T-helper 2 cell (primary cell): ENCODE results near the gene SLCO3A1.

Experiments
- DNase-seq, 5 experiments: peaks; one replicate each; pipeline versions ENCODE4 v3.0.0 to v3.0.0-alpha.2; 2012 to 2022

The SLCO3A1 gene

GRCh38 chr15:92105611-92106010 is 252.1 kb downstream of the SLCO3A1 start:
- DNase-seq: no peak

- no peak for DNase-seq
Observed at GRCh38 chr15:92107510-92107909, 254.0 kb downstream of the SLCO3A1 start.

- no peak for DNase-seq
Observed at GRCh38 chr15:92109191-92109873, 255.8 kb downstream of the SLCO3A1 start.

GRCh38 chr15:92111291-92111690 is 257.8 kb downstream of the SLCO3A1 start:
- no peak for DNase-seq

GRCh38 chr15:92111751-92112150 is 258.2 kb downstream of the SLCO3A1 start:
- no peak for DNase-seq

- DNase-seq: no peak
Observed at GRCh38 chr15:92112180-92112579, 258.7 kb downstream of the SLCO3A1 start.

- no peak for DNase-seq
Observed at GRCh38 chr15:92112711-92113110, 259.2 kb downstream of the SLCO3A1 start.

- no peak for DNase-seq
Observed at GRCh38 chr15:92113832-92114231, 260.3 kb downstream of the SLCO3A1 start.

GRCh38 chr15:92115834-92116233 is 262.3 kb downstream of the SLCO3A1 start:
- DNase-seq: no peak

GRCh38 chr15:92116330-92116729 is 262.8 kb downstream of the SLCO3A1 start:
- no peak for DNase-seq

GRCh38 chr15:92117261-92117731 is 263.8 kb downstream of the SLCO3A1 start:
- no peak for DNase-seq

- DNase-seq: no peak
Observed at GRCh38 chr15:92118162-92118935, 264.8 kb downstream of the SLCO3A1 start.

GRCh38 chr15:92118936-92119325 is 265.4 kb downstream of the SLCO3A1 start:
- DNase-seq: no peak

GRCh38 chr15:92120094-92120795 is 266.7 kb downstream of the SLCO3A1 start:
- no peak for DNase-seq

GRCh38 chr15:92121047-92121446 is 267.5 kb downstream of the SLCO3A1 start:
- DNase-seq: no peak

- peak in 1 of 5 experiments; percentile 20 for DNase-seq
Observed at GRCh38 chr15:92122259-92122658, 268.8 kb downstream of the SLCO3A1 start.

- no peak for DNase-seq
Observed at GRCh38 chr15:92123962-92124656, 270.6 kb downstream of the SLCO3A1 start.

GRCh38 chr15:92124657-92125010 is 271.1 kb downstream of the SLCO3A1 start:
- DNase-seq: no peak

- no peak for DNase-seq
Observed at GRCh38 chr15:92128788-92129187, 275.3 kb downstream of the SLCO3A1 start.

GRCh38 chr15:92130244-92130643 is 276.7 kb downstream of the SLCO3A1 start:
- no peak for DNase-seq

GRCh38 chr15:92130906-92131305 is 277.4 kb downstream of the SLCO3A1 start:
- no peak for DNase-seq

GRCh38 chr15:92132982-92133755 is 279.7 kb downstream of the SLCO3A1 start:
- no peak for DNase-seq
